ENCODE results near the gene NPAS3.

NPAS3 gene

GRCh38 chr14:32993921-32994320 lies 55.2 kb downstream of the NPAS3 start:
- no peak for DNase-seq (ENCODE audit: low read depth)

GRCh38 chr14:32996343-32996742 lies 57.7 kb downstream of the NPAS3 start:
- H3K4me3 ChIP-seq (ENCODE audit: low read depth, low read length) = no peak overlapping the region
- DNase-seq (ENCODE audit: low read depth) = no peak

More at GRCh38 chr14:32993921-32994320, 55.2 kb downstream of the NPAS3 start:
- no peak overlapping the region for H3K4me3 ChIP-seq (ENCODE audit: low read depth, low read length)

GRCh38 chr14:32998433-32998832 lies 59.8 kb downstream of the NPAS3 start:
- DNase-seq (ENCODE audit: low read depth) = no peak
- no peak overlapping the region for H3K4me3 ChIP-seq (ENCODE audit: low read depth, low read length)

- H3K4me3 ChIP-seq (ENCODE audit: low read depth, low read length) = no peak overlapping the region
- no peak for DNase-seq (ENCODE audit: low read depth)
These were observed 71.0 kb downstream of the NPAS3 start for GRCh38 chr14:33009673-33010072.

GRCh38 chr14:33010495-33010894 lies 71.8 kb downstream of the NPAS3 start:
- H3K4me3 ChIP-seq (ENCODE audit: low read depth, low read length) = no peak overlapping the region
- no peak for DNase-seq (ENCODE audit: low read depth)

- no peak for DNase-seq (ENCODE audit: low read depth)
- H3K4me3 ChIP-seq (ENCODE audit: low read depth, low read length) = no peak overlapping the region
These were observed 76.0 kb downstream of the NPAS3 start for GRCh38 chr14:33014710-33015109.

GRCh38 chr14:33016613-33017012 lies 77.9 kb downstream of the NPAS3 start:
- no peak overlapping the region for H3K4me3 ChIP-seq (ENCODE audit: low read depth, low read length)
- DNase-seq (ENCODE audit: low read depth) = no peak

- no peak for DNase-seq (ENCODE audit: low read depth)
- no peak overlapping the region for H3K4me3 ChIP-seq (ENCODE audit: low read depth, low read length)
These were observed 78.3 kb downstream of the NPAS3 start for GRCh38 chr14:33017016-33017415.

- no peak for DNase-seq (ENCODE audit: low read depth)
- H3K4me3 ChIP-seq (ENCODE audit: low read depth, low read length) = no peak overlapping the region
These were observed 80.7 kb downstream of the NPAS3 start for GRCh38 chr14:33019346-33019745.

GRCh38 chr14:33026850-33027430 lies 88.3 kb downstream of the NPAS3 start:
- no peak overlapping the region for H3K4me3 ChIP-seq (ENCODE audit: low read depth, low read length)
- no peak for DNase-seq (ENCODE audit: low read depth)

GRCh38 chr14:33029511-33029910 lies 90.8 kb downstream of the NPAS3 start:
- no peak overlapping the region for H3K4me3 ChIP-seq (ENCODE audit: low read depth, low read length)
- no peak for DNase-seq (ENCODE audit: low read depth)

GRCh38 chr14:33030386-33030785 lies 91.7 kb downstream of the NPAS3 start:
- no peak for DNase-seq (ENCODE audit: low read depth)

GRCh38 chr14:33035416-33036194 lies 96.9 kb downstream of the NPAS3 start:
- no peak for DNase-seq (ENCODE audit: low read depth)
- H3K4me3 ChIP-seq (ENCODE audit: low read depth, low read length) = no peak overlapping the region

More at GRCh38 chr14:33030386-33030785, 91.7 kb downstream of the NPAS3 start:
- H3K4me3 ChIP-seq (ENCODE audit: low read depth, low read length) = no peak overlapping the region

GRCh38 chr14:33039311-33039710 lies 100.6 kb downstream of the NPAS3 start:
- no peak overlapping the region for H3K4me3 ChIP-seq (ENCODE audit: low read depth, low read length)
- DNase-seq (ENCODE audit: low read depth) = no peak

GRCh38 chr14:33040372-33041140 lies 101.9 kb downstream of the NPAS3 start:
- no peak for DNase-seq (ENCODE audit: low read depth)
- H3K4me3 ChIP-seq (ENCODE audit: low read depth, low read length) = no peak overlapping the region

GRCh38 chr14:33042591-33042990 lies 103.9 kb downstream of the NPAS3 start:
- no peak overlapping the region for H3K4me3 ChIP-seq (ENCODE audit: low read depth, low read length)
- no peak for DNase-seq (ENCODE audit: low read depth)

GRCh38 chr14:33045760-33046159 lies 107.1 kb downstream of the NPAS3 start:
- no peak for DNase-seq (ENCODE audit: low read depth)
- no peak overlapping the region for H3K4me3 ChIP-seq (ENCODE audit: low read depth, low read length)

- no peak overlapping the region for H3K4me3 ChIP-seq (ENCODE audit: low read depth, low read length)
- no peak for DNase-seq (ENCODE audit: low read depth)
These were observed 114.3 kb downstream of the NPAS3 start for GRCh38 chr14:33052943-33053342.

GRCh38 chr14:33056213-33056612 lies 117.5 kb downstream of the NPAS3 start:
- no peak overlapping the region for H3K4me3 ChIP-seq (ENCODE audit: low read depth, low read length)
- no peak for DNase-seq (ENCODE audit: low read depth)

- no peak for DNase-seq (ENCODE audit: low read depth)
- H3K4me3 ChIP-seq (ENCODE audit: low read depth, low read length) = no peak overlapping the region
These were observed 118.9 kb downstream of the NPAS3 start for GRCh38 chr14:33057585-33057984.

All from skeletal muscle cell (primary cell).